GM18858 (cell line): ENCODE results near the gene MAFB.

Experiments
- ATAC-seq: cut with Tn5 transposase; IDR thresholded peaks from one replicate; pipeline ENCODE4 v1.9.1; 2021; ENCODE audit not compliant: unreplicated experiment

Gene MAFB

GRCh38 chr20:40682104-40682981 is 6.7 kb downstream of the MAFB start:
- no peak for ATAC-seq

- ATAC-seq: no peak
These were observed 7.4 kb downstream of the MAFB start for GRCh38 chr20:40681684-40682083.

- no peak for ATAC-seq
These were observed 7.9 kb downstream of the MAFB start for GRCh38 chr20:40681165-40681564.

- peak; percentile 73 for ATAC-seq
These were observed 8.7 kb downstream of the MAFB start for GRCh38 chr20:40680161-40680959.

GRCh38 chr20:40679184-40679583 is 9.9 kb downstream of the MAFB start:
- ATAC-seq: no peak

- no peak for ATAC-seq
These were observed 10.7 kb downstream of the MAFB start for GRCh38 chr20:40678286-40678875.

GRCh38 chr20:40677343-40677924 is 11.6 kb downstream of the MAFB start:
- no peak for ATAC-seq

GRCh38 chr20:40676491-40677269 is 12.4 kb downstream of the MAFB start:
- no peak for ATAC-seq

- ATAC-seq: no peak
These were observed 13.3 kb downstream of the MAFB start for GRCh38 chr20:40675599-40676221.

- no peak for ATAC-seq
These were observed 15.6 kb downstream of the MAFB start for GRCh38 chr20:40673442-40673841.

- ATAC-seq: no peak
These were observed 16.9 kb downstream of the MAFB start for GRCh38 chr20:40672095-40672494.

- ATAC-seq: no peak
These were observed 18.8 kb downstream of the MAFB start for GRCh38 chr20:40670253-40670652.

GRCh38 chr20:40669692-40670091 is 19.3 kb downstream of the MAFB start:
- no peak for ATAC-seq

GRCh38 chr20:40668449-40669228 is 20.4 kb downstream of the MAFB start:
- ATAC-seq: no peak

GRCh38 chr20:40667503-40667902 is 21.5 kb downstream of the MAFB start:
- ATAC-seq: no peak

- no peak for ATAC-seq
These were observed 22.7 kb downstream of the MAFB start for GRCh38 chr20:40666336-40666735.

GRCh38 chr20:40664891-40665290 is 24.1 kb downstream of the MAFB start:
- no peak for ATAC-seq

- no peak for ATAC-seq
These were observed 24.8 kb downstream of the MAFB start for GRCh38 chr20:40663991-40664880.
